HCT116 (cell line): ENCODE measurements around the gene KLHDC3. TPM values are rescaled to one million over a fixed set of nuclear protein-coding genes. Genes with fewer than 3 reads are reported as not detected.

ENCODE experiments used
- ATAC-seq: fragments of 200-7000 bp; cut with Tn5 transposase; 2 replicates; pipeline ENCODE4 v1.9.1; 2020; ENCODE audit warnings: mild to moderate bottlenecking, moderate library complexity
- BruUV-seq: library from RNA; stranded (reverse); fragments of 400-500 nt; replicated peaks from 2 replicates; lab custom pipeline; 2021; lab: Mats Ljungman, UMichigan
- CTCF ChIA-PET: fragments of 300-600 bp; sonication (Branson Sonifier 250); formaldehyde crosslinking; loops from one replicate; lab custom pipeline; 2021; ENCODE audit warnings: antibody characterized with exemption; lab: Charles Lee
- POLR2A ChIA-PET: fragments of 300-600, 350-600 bp; sonication (Branson Sonifier 250); formaldehyde crosslinking; loops from one replicate; lab custom pipeline; 2021; ENCODE audit warnings: antibody characterized with exemption; lab: Charles Lee
- RAD21 ChIA-PET, 2 experiments: fragments of 300-600 bp; sonication (Branson Sonifier 250); formaldehyde crosslinking; loops; one replicate each; lab custom pipeline; 2023; ENCODE audit warnings: low total read pairs in 2 of 2; ENCODE audit not compliant: uncharacterized antibody in 2 of 2, unreplicated experiment in 2 of 2, low non-redundant PET in 1 of 2; lab: Charles Lee
- DNase-seq: peaks from one replicate; pipeline ENCODE4 v3.0.0-alpha.2; 2010; ENCODE audit warnings: low read depth, low spot score
- H2AFZ ChIP-seq: fragments of 200-600 bp; shearing (Covaris generic), sonication (generic); 2 replicates; pipeline ENCODE4 v1.6.1; 2017; ENCODE audit warnings: low read depth, mixed run types, mixed read lengths, antibody characterized with exemption, low read length; ENCODE audit not compliant: poor library complexity, severe bottlenecking
- H3K27ac ChIP-seq: 2 replicates; pipeline ENCODE4 v1.5.1; 2012; ENCODE audit warnings: low read depth, low read length
- H3K27me3 ChIP-seq: fragments of 200-600 bp; sonication (generic); 2 replicates; pipeline ENCODE4 v1.6.1; 2016; ENCODE audit warnings: mixed run types, low read length, mixed read lengths; ENCODE audit not compliant: insufficient read depth
- H3K36me3 ChIP-seq, 2 experiments: fragments of 200-500 bp in 1 of 2; fragments of 200-600 bp in 1 of 2; sonication (Bioruptor generic) in 1 of 2; sonication (generic) in 1 of 2; 2 replicates each; pipeline versions ENCODE4 v1.5.1 to v1.6.1; 2014 to 2016; ENCODE audit warnings: low read length in 2 of 2, inconsistent platforms in 1 of 2, mixed read lengths in 1 of 2, mixed run types in 1 of 2; ENCODE audit not compliant: insufficient read depth in 2 of 2, control insufficient read depth in 1 of 2
- H3K4me1 ChIP-seq, 2 experiments: fragments of 200-600 bp in 1 of 2; sonication (generic) in 1 of 2; 2 replicates each; pipeline versions ENCODE4 v1.5.1 to v1.6.1; 2012 to 2017; ENCODE audit warnings: low read length in 2 of 2, inconsistent platforms in 1 of 2, mild to moderate bottlenecking in 1 of 2, mixed read lengths in 1 of 2, mixed run types in 1 of 2, moderate library complexity in 1 of 2; ENCODE audit not compliant: insufficient read depth in 2 of 2, control insufficient read depth in 1 of 2
- H3K4me2 ChIP-seq: fragments of 200-600 bp; sonication (generic); 2 replicates; pipeline ENCODE4 v1.6.1; 2017; ENCODE audit warnings: mixed run types, low read length, mixed read lengths
- H3K4me3 ChIP-seq, 2 experiments: fragments of 200-600 bp in 1 of 2; sonication (generic) in 1 of 2; replicated peaks in 1 of 2; 2 replicates each; pipeline ENCODE4 v1.5.1; 2011 to 2016; ENCODE audit warnings: low read length in 2 of 2, control low read depth in 1 of 2, low read depth in 1 of 2, mild to moderate bottlenecking in 1 of 2, mixed read lengths in 1 of 2, mixed run types in 1 of 2
- H3K79me2 ChIP-seq: fragments of 200-600 bp; sonication (generic); 2 replicates; pipeline ENCODE4 v1.6.1; 2017; ENCODE audit warnings: mild to moderate bottlenecking, mixed run types, low read length, moderate library complexity, mixed read lengths; ENCODE audit not compliant: insufficient read depth
- H3K9ac ChIP-seq: fragments of 200-600 bp; sonication (generic); 2 replicates; pipeline ENCODE4 v1.6.1; 2016; ENCODE audit warnings: low read length, mixed read lengths
- H3K9me2 ChIP-seq: fragments of 200-600 bp; sonication (generic), shearing (Covaris generic); 2 replicates; pipeline ENCODE4 v1.6.1; 2017; ENCODE audit warnings: mixed run types, mild to moderate bottlenecking, moderate library complexity; ENCODE audit not compliant: insufficient read depth
- H3K9me3 ChIP-seq, 2 experiments: fragments of 200-500 bp in 1 of 2; fragments of 200-600 bp in 1 of 2; sonication (Bioruptor generic) in 1 of 2; sonication (generic) in 1 of 2; 2 replicates each; pipeline ENCODE4 v1.6.1; 2014 to 2017; ENCODE audit warnings: low read length in 2 of 2, mixed read lengths in 2 of 2, inconsistent platforms in 1 of 2, low read depth in 1 of 2, mild to moderate bottlenecking in 1 of 2, mixed run types in 1 of 2, moderate library complexity in 1 of 2; ENCODE audit not compliant: control insufficient read depth in 1 of 2, insufficient read depth in 1 of 2
- H4K20me1 ChIP-seq: fragments of 200-600 bp; sonication (generic), shearing (Covaris generic); 2 replicates; pipeline ENCODE4 v1.6.1; 2017; ENCODE audit warnings: mixed run types, mild to moderate bottlenecking, moderate library complexity; ENCODE audit not compliant: insufficient read depth
- CBX3 ChIP-seq: IDR thresholded peaks from 2 replicates; pipeline ENCODE4 v1.6.1; 2012; ENCODE audit warnings: low read depth
- EZH2 ChIP-seq: fragments of 200-600 bp; sonication (generic); IDR thresholded peaks from 2 replicates; pipeline ENCODE4 v1.6.1; 2017; ENCODE audit warnings: antibody characterized with exemption, mixed run types
- FOSL1 ChIP-seq: IDR thresholded peaks from 2 replicates; pipeline ENCODE4 v1.6.1; 2012; ENCODE audit warnings: low read depth
- JUND ChIP-seq: IDR thresholded peaks from 2 replicates; pipeline ENCODE4 v1.6.1; 2012
- POLR2A ChIP-seq: IDR thresholded peaks from 2 replicates; pipeline ENCODE4 v1.7.0; 2011; ENCODE audit warnings: borderline replicate concordance; ENCODE audit not compliant: insufficient read depth, insufficient read length; ENCODE audit errors: extremely low read depth
- SP1 ChIP-seq: IDR thresholded peaks from 2 replicates; pipeline ENCODE4 v1.6.1; 2012; ENCODE audit warnings: low read depth
- SRF ChIP-seq: IDR thresholded peaks from 2 replicates; pipeline ENCODE4 v1.6.1; 2012; ENCODE audit warnings: low read depth
- TCF7L2 ChIP-seq: IDR thresholded peaks from 2 replicates; pipeline ENCODE4 v1.7.0; 2011; ENCODE audit warnings: borderline replicate concordance, inconsistent platforms; ENCODE audit not compliant: insufficient read depth, insufficient read length; ENCODE audit errors: extremely low read depth
- YY1 ChIP-seq: IDR thresholded peaks from 2 replicates; pipeline ENCODE4 v1.6.1; 2011; ENCODE audit warnings: low read length, low read depth, moderate library complexity, mild to moderate bottlenecking; ENCODE audit not compliant: insufficient replicate concordance; ENCODE audit errors: extremely low read depth
- ZNF274 ChIP-seq: fragments of 200-500 bp; sonication (Bioruptor generic); IDR thresholded peaks from 2 replicates; pipeline ENCODE4 v1.6.1; 2014; ENCODE audit warnings: mild to moderate bottlenecking, low read depth, low read length, inconsistent platforms
- intact Hi-C: fragments of 100-400 bp; cut with micrococcal nuclease; formaldehyde crosslinking; loops from 2 replicates; pipeline ENCODE4 v1.10.0; 2022
- total RNA-seq: library from RNA; stranded (reverse); gene quantifications from one replicate; pipeline ENCODE4 v1.2.1, GENCODE V29; 2021; ENCODE audit not compliant: unreplicated experiment
- TF ChIP-seq, protein P1 (sequence below), 3 experiments: fragments of 200-600 bp in 1 of 3; sonication (generic) in 1 of 3; IDR thresholded peaks in 2 of 3; conservative IDR thresholded peaks in 1 of 3; 2 replicates each; pipeline ENCODE4 v1.5.1; 2012 to 2017; ENCODE audit warnings: low read depth in 2 of 3, low read length in 2 of 3, antibody characterized with exemption in 1 of 3, borderline replicate concordance in 1 of 3, control low read depth in 1 of 3, mild to moderate bottlenecking in 1 of 3, mixed read lengths in 1 of 3, mixed run types in 1 of 3, moderate library complexity in 1 of 3; ENCODE audit not compliant: insufficient read depth in 1 of 3
- TF ChIP-seq, protein P2 (sequence below): IDR thresholded peaks from 2 replicates; pipeline ENCODE4 v1.6.1; 2012

The KLHDC3 gene
- total RNA-seq, 1 experiment from 2014 or later: 67.2 TPM

DNA sequence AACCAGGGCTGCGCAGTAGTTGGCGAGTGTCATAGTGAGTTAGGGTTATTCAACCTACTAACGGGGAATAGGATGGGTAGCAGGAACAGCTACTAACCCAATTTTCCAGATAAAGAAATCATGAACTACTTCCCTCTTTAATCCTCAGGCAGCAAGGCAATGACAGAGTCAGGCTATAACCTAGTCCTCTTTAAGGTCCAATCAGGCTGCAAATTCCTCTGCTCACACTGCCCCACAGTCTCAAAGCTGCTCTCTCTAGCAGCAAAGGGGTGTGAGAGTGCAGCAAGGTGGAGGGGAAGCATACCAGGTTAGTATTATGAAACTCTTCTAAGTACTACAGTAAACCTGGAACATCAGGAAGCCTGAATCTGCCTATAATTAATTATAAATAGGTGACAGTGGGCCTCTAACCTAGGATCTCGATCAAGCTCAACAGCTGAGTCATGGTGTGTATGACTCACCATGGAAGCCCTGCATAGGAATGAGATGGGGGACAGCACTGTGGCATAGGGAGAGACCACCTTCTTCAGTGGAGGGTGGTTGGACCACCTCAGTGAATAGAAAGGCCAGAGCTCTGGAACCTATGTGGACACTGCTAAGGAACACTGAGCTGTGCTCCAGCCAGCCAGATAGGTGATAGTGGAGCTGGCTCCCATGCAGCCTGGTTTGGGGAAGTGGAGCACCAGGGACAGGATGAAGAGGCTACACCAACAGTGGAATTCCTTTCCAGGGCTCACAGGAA lies 43.0 kb upstream of the KLHDC3 start:
- no TSS peak for BruUV-seq
- Histone ChIP-seq H3K9me2 (no peaks in the 10 kb centered on the region), H3K36me3 (peaks cover 0 to 3% of the 10 kb centered on the region in 2 experiments; a peak in 1 of 4 replicates), H3K27me3 (no peaks in the 10 kb centered on the region), H3K4me2 (peak overlapping the region; percentile 68), H3K9ac (peak overlapping the region; percentile 11), H3K4me1 (peaks cover 15 to 27% of the 10 kb centered on the region in 2 experiments), H3K4me3 (peak overlapping the region in 1 of 2 experiments; percentile 17; a peak in 1 of 4 replicates), H4K20me1 (no peaks in the 10 kb centered on the region), H3K27ac (peak overlapping the region; percentile 38), H3K9me3 (no peaks in the 10 kb centered on the region), H3K79me2 (no peaks in the 10 kb centered on the region), H2AFZ (no peak overlapping the region)
- ATAC-seq (peak; percentile 76), DNase-seq (no peak)
- TF ChIP-seq EZH2: no peak
- no peak for TF ChIP-seq CBX3
- TF ChIP-seq FOSL1: peak; percentile 86
- no peak for TF ChIP-seq YY1
- TF ChIP-seq, protein P1, sequence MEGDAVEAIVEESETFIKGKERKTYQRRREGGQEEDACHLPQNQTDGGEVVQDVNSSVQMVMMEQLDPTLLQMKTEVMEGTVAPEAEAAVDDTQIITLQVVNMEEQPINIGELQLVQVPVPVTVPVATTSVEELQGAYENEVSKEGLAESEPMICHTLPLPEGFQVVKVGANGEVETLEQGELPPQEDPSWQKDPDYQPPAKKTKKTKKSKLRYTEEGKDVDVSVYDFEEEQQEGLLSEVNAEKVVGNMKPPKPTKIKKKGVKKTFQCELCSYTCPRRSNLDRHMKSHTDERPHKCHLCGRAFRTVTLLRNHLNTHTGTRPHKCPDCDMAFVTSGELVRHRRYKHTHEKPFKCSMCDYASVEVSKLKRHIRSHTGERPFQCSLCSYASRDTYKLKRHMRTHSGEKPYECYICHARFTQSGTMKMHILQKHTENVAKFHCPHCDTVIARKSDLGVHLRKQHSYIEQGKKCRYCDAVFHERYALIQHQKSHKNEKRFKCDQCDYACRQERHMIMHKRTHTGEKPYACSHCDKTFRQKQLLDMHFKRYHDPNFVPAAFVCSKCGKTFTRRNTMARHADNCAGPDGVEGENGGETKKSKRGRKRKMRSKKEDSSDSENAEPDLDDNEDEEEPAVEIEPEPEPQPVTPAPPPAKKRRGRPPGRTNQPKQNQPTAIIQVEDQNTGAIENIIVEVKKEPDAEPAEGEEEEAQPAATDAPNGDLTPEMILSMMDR (IDR thresholded peaks at IDR 0.05 in 2 of 3, conservative IDR thresholded peaks at IDR 0.05 in 1 of 3; ENCODE audit: borderline replicate concordance in 1 of 3, insufficient read depth in 1 of 3, low read depth in 2 of 3, low read length in 2 of 3): no peak
- no peak for TF ChIP-seq TCF7L2
- no peak; the same call in 1 of the 2 replicates for TF ChIP-seq SRF
- peak; percentile 70; the same call in 1 of the 2 replicates for TF ChIP-seq JUND
- TF ChIP-seq POLR2A: no peak
- TF ChIP-seq, protein P2, sequence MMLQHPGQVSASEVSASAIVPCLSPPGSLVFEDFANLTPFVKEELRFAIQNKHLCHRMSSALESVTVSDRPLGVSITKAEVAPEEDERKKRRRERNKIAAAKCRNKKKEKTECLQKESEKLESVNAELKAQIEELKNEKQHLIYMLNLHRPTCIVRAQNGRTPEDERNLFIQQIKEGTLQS: no peak
- TF ChIP-seq SP1: no peak
- no peak for TF ChIP-seq ZNF274
- ChIA-PET RAD21 (interaction anchor here in 1 of 2 experiments (0.6 kb wide), 1 partner anchor 13 kb away, joined by 3 read pairs; the partner anchor contains the start of gene PPP2R5D), POLR2A (interaction anchor here (2.2 kb wide), 1 partner anchor 13 kb away, joined by 12 read pairs; the partner anchor contains the start of gene PPP2R5D), CTCF (interaction anchor here (1.0 to 1.6 kb wide), 3 partner anchors 11 to 172 kb away, joined by 3 to 4 read pairs (median 4); partner anchors contain the start of genes GNMT and PPP2R5D)
- intact Hi-C loops: no loop called here
